ENCODE results near the gene IL11RA. TPM values are rescaled to one million over a fixed set of nuclear protein-coding genes. Genes with fewer than 3 reads are reported as not detected.

Gene IL11RA
- total and polyA plus RNA-seq, 2 of the 8 experiments (the other 6 are each of a cell fraction or from before 2014, with no cell fraction given) = 5.5 to 9.1 TPM

DNA sequence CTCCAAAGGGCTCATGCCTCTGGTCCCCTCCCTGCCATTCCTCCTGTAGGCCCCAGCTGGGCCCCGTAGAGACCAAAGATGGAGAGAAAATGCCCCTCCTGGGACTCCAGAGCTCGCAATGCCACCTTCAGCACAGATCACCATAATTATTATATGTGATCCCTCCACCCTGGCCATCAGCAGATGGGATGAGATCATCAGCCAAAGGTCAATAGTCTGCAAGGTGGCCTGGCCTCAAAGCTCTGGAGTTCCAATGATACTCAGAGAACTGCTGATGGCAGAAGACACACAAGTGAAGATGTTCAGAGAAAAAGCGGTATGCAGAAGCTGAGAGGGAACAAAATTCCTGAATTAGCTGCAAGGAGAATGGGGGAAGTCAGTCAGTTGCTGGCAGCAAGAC, 45.1 kb upstream of the IL11RA start (continued):
- TF ChIP-seq CREB1 (IDR thresholded peaks at IDR 0.05) = no peak
- no peak for TF ChIP-seq NRF1 (IDR thresholded peaks at IDR 0.05; ENCODE audit: low read depth, low read length)
- no peak for TF ChIP-seq POLR2AphosphoS5 (IDR thresholded peaks at IDR 0.05; ENCODE audit: low read depth, low read length)
- TF ChIP-seq GTF2F1 (IDR thresholded peaks at IDR 0.05; ENCODE audit: borderline replicate concordance, low read depth, low read length) = no peak
- no peak for TF ChIP-seq EZH2 (IDR thresholded peaks at IDR 0.05; ENCODE audit: low read depth, low read length, severe bottlenecking)
- TF ChIP-seq ASH2L (IDR thresholded peaks at IDR 0.05; ENCODE audit: low read length) = no peak

Measured in H1 (cell line).